Measurements from ENCODE around the gene CRTC3.

- TF ChIP-seq CTCF (IDR thresholded peaks at IDR 0.05) (no peak), POLR2A (IDR thresholded peaks at IDR 0.05) (no peak)
Observed at GRCh38 chr15:90535254-90535653, 5.5 kb downstream of the CRTC3 start.

Data from testis (tissue), 2 donors.